ENCODE measurements around the gene ABCA1.

ABCA1 gene

GRCh38 chr9:104808035-104808614 is 119.8 kb downstream of the ABCA1 start:
- no peak overlapping the region for H3K4me3 ChIP-seq (ENCODE audit: low read length)
- peak; percentile 54 for DNase-seq (ENCODE audit: low read depth)
- TF ChIP-seq CTCF (conservative IDR thresholded peaks at IDR 0.05; ENCODE audit: low read length), result peak; percentile 52

DNA sequence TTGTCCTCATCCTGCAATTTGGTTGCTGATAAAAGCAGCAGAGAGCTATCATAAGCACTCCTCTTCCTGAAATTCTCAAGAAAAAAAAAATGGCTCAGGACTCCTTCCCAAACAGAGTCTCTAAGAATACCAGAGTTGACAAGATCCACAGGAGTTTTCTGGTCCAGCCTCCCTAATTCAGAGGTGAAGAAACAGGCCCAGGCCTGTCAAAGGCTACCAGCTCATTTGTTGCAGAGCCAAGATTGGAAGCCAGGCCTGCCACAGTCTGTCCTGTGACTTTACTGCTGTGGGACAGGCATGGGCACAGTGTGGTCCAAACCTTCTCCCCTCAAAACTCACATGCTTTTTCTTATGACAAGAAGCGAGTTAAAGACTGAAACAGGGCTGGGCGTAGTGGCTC is 122.5 kb downstream of the ABCA1 start:
- H3K4me3 ChIP-seq (ENCODE audit: low read length), result no peak overlapping the region
- no peak for TF ChIP-seq CTCF (conservative IDR thresholded peaks at IDR 0.05; ENCODE audit: low read length)
- DNase-seq (ENCODE audit: low read depth), result no peak

DNA sequence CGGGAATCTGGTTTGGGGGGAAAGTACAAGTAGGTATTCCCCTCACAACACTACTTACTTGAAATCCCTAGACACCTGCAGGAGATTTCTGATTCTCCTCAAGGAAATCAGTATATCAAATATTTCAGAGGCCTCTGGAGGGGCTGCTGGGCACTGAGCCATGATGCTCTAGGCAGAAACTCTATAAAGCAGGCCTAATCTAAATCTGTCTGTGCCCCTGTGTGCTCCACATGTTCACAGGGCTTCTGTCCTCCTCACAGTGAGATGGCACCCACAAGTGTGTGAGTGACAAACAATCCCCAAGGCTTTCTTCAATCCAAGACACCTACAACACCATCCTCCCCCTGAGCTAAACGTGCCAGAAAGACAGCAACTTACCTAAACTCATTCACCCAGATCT is 125.0 kb downstream of the ABCA1 start:
- DNase-seq (ENCODE audit: low read depth), result no peak
- TF ChIP-seq CTCF (conservative IDR thresholded peaks at IDR 0.05; ENCODE audit: low read length), result no peak
- no peak overlapping the region for H3K4me3 ChIP-seq (ENCODE audit: low read length)

DNA sequence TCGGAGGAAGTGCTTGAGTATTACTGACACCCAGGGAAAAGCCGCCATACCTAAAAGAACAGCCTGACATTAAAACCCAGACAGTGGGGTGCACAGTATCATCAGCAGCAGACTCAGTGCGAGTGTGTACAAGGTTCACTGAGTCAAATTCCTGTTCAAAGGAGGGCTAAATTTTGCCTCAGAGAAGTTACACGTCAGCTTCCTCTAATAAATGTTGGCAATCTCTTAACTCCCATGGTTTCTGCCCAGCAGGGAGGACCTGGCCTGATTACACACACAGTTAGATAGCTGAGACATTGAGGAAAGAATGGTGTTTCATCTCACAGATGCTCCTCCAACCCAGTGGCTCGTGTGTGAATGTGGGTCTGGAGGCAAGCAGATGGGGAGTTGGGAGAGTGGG is 125.8 kb downstream of the ABCA1 start:
- TF ChIP-seq CTCF (conservative IDR thresholded peaks at IDR 0.05; ENCODE audit: low read length), result no peak
- no peak overlapping the region for H3K4me3 ChIP-seq (ENCODE audit: low read length)
- no peak for DNase-seq (ENCODE audit: low read depth)

GRCh38 chr9:104800068-104800785 is 127.7 kb downstream of the ABCA1 start:
- no peak for DNase-seq (ENCODE audit: low read depth)
- no peak for TF ChIP-seq CTCF (conservative IDR thresholded peaks at IDR 0.05; ENCODE audit: low read length)
- H3K4me3 ChIP-seq (ENCODE audit: low read length), result no peak overlapping the region

DNA sequence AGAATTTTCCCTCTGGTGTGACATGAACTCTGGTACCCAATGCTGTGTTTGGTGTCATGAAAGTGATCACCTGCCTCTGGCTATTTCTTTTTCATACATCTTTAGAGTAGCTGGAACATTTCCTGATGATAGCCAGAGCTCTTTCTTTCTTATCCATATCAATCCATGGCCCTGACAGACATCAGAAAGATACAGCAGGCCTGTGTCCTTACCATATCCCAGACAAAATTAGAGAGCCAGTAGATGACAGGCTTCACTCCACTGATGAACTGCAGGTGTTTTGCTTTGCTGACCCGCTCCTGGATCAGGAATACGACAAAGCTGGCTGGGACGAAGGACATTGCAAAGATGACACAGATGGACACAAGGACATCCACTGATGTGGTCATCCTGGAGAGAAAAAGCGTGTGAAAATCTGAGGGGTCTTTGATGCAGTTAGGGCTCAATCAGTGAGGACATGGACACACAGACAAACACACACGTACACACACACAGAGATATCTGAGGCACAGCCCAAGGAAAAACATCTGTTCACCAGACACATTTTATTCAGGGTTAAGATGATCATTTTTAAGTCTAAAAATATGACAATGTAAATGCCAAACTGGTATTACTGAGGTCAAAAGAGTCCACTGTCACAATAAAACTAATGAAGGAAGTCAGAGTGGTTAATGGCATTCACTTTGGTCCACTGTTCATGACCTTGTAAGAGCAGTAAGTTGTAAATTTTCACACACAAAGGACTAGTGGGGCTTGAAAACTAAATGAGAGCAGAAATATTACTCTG is 129.6 kb downstream of the ABCA1 start:
- no peak overlapping the region for H3K4me3 ChIP-seq (ENCODE audit: low read length)
- DNase-seq (ENCODE audit: low read depth), result peak; percentile 53
- TF ChIP-seq CTCF (conservative IDR thresholded peaks at IDR 0.05; ENCODE audit: low read length), result no peak

All from AG10803 (cell line).